Ovary (tissue), 3 donors: ENCODE results near the gene ARL5C.

Experiments used
- CTCF ChIP-seq, 3 donors: fragments of 450-650 bp in 2 of 3; fragments of 200-600 bp in 1 of 3; IDR thresholded peaks; one replicate each; pipeline versions ENCODE4 v1.5.1 to v1.8.0; 2016 to 2022; ENCODE audit warnings: antibody characterized with exemption in 3 of 3, mild to moderate bottlenecking in 1 of 3
- POLR2A ChIP-seq: fragments of 450-650 bp; IDR thresholded peaks from one replicate; pipeline ENCODE4 v1.6.1; 2017; ENCODE audit warnings: antibody characterized with exemption, mild to moderate bottlenecking, moderate library complexity
- donor health status: DM: no; HTN: no; CAD: no.

GRCh38 chr17:39208893-39209292 is 42.9 kb upstream of the ARL5C start:
- TF ChIP-seq CTCF (IDR thresholded peaks at IDR 0.05) (no peak), POLR2A (no peak)
